ENCODE measurements around the gene TCN2. TPM values are rescaled to one million over a fixed set of nuclear protein-coding genes. Genes with fewer than 3 reads are reported as not detected.

TCN2 gene
- total RNA-seq, 1 donor from 2014 or later = 6.7 TPM

- TF ChIP-seq CTCF (IDR thresholded peaks at IDR 0.05; ENCODE audit: insufficient read depth, low read length, poor library complexity, severe bottlenecking) = no peak
- Histone ChIP-seq H3K27me3 (ENCODE audit: control insufficient read depth, insufficient read depth, low read length) (no peaks in the 10 kb centered on the region), H3K36me3 (ENCODE audit: control insufficient read depth, insufficient read depth, low read length) (no peaks in the 10 kb centered on the region), H3K4me3 (ENCODE audit: low read depth, low read length) (no peak overlapping the region)
- DNase-seq (ENCODE audit: low read depth) = no peak
Observed at GRCh38 chr22:30652852-30653251, 45.9 kb downstream of the TCN2 start.

GRCh38 chr22:30654361-30654760, 47.4 kb downstream of the TCN2 start:
- no peak for TF ChIP-seq CTCF (IDR thresholded peaks at IDR 0.05; ENCODE audit: insufficient read depth, low read length, poor library complexity, severe bottlenecking)
- Histone ChIP-seq H3K27me3 (ENCODE audit: control insufficient read depth, insufficient read depth, low read length) (no peaks in the 10 kb centered on the region), H3K36me3 (ENCODE audit: control insufficient read depth, insufficient read depth, low read length) (no peaks in the 10 kb centered on the region), H3K4me3 (ENCODE audit: low read depth, low read length) (no peak overlapping the region)
- no peak for DNase-seq (ENCODE audit: low read depth)

GRCh38 chr22:30655532-30655931, 48.6 kb downstream of the TCN2 start:
- no peak for DNase-seq (ENCODE audit: low read depth)
- Histone ChIP-seq H3K36me3 (ENCODE audit: control insufficient read depth, insufficient read depth, low read length) (no peaks in the 10 kb centered on the region), H3K4me3 (ENCODE audit: low read depth, low read length) (no peak overlapping the region), H3K27me3 (ENCODE audit: control insufficient read depth, insufficient read depth, low read length) (no peaks in the 10 kb centered on the region)
- TF ChIP-seq CTCF (IDR thresholded peaks at IDR 0.05; ENCODE audit: insufficient read depth, low read length, poor library complexity, severe bottlenecking) = no peak

- DNase-seq (ENCODE audit: low read depth) = no peak
- H3K36me3 ChIP-seq (ENCODE audit: control insufficient read depth, insufficient read depth, low read length) = no peaks in the 10 kb centered on the region
- no peak overlapping the region for H3K4me3 ChIP-seq (ENCODE audit: low read depth, low read length)
- H3K27me3 ChIP-seq (ENCODE audit: control insufficient read depth, insufficient read depth, low read length) = no peaks in the 10 kb centered on the region
- no peak for TF ChIP-seq CTCF (IDR thresholded peaks at IDR 0.05; ENCODE audit: insufficient read depth, low read length, poor library complexity, severe bottlenecking)
Observed at GRCh38 chr22:30662040-30662439, 55.1 kb downstream of the TCN2 start.

- Histone ChIP-seq H3K4me3 (ENCODE audit: low read depth, low read length) (no peak overlapping the region), H3K36me3 (ENCODE audit: control insufficient read depth, insufficient read depth, low read length) (no peaks in the 10 kb centered on the region), H3K27me3 (ENCODE audit: control insufficient read depth, insufficient read depth, low read length) (peaks cover 2% of the 10 kb centered on the region)
- DNase-seq (ENCODE audit: low read depth) = no peak
- TF ChIP-seq CTCF (IDR thresholded peaks at IDR 0.05; ENCODE audit: insufficient read depth, low read length, poor library complexity, severe bottlenecking) = no peak
Observed at GRCh38 chr22:30664798-30665197, 57.8 kb downstream of the TCN2 start.

GRCh38 chr22:30665266-30665665, 58.3 kb downstream of the TCN2 start:
- TF ChIP-seq CTCF (IDR thresholded peaks at IDR 0.05; ENCODE audit: insufficient read depth, low read length, poor library complexity, severe bottlenecking) = no peak
- no peak overlapping the region for H3K4me3 ChIP-seq (ENCODE audit: low read depth, low read length)
- no peaks in the 10 kb centered on the region for H3K36me3 ChIP-seq (ENCODE audit: control insufficient read depth, insufficient read depth, low read length)
- DNase-seq (ENCODE audit: low read depth) = no peak
- H3K27me3 ChIP-seq (ENCODE audit: control insufficient read depth, insufficient read depth, low read length) = peaks cover 2% of the 10 kb centered on the region
